GM12878 (cell line): ENCODE results near the gene CLBA1. TPM values are rescaled to one million over a fixed set of nuclear protein-coding genes. Genes with fewer than 3 reads are reported as not detected.

Source experiments
- ATAC-seq: fragments of 200-7000 bp; cut with Tn5 transposase; 3 replicates; pipeline ENCODE4 v1.9.1; 2020; ENCODE audit warnings: mild to moderate bottlenecking, moderate library complexity
- BruUV-seq: library from RNA; stranded (reverse); fragments of 400-500 nt; replicated peaks from 2 replicates; lab custom pipeline; 2021; lab: Mats Ljungman, UMichigan
- CTCF ChIA-PET: fragments of 300-600 bp; sonication (Branson Sonifier 250); formaldehyde crosslinking; extraction: SDS; loops from one replicate; lab custom pipeline; 2021; ENCODE audit warnings: inconsistent platforms; lab: Yijun Ruan, JAX
- POLR2A ChIA-PET: fragments of 350-600 bp; formaldehyde crosslinking; extraction: SDS; loops from one replicate; lab custom pipeline; 2021; ENCODE audit warnings: inconsistent platforms; lab: Charles Lee
- RAD21 ChIA-PET: fragments of 300-600 bp; sonication (Branson Sonifier 250); formaldehyde crosslinking; loops from one replicate; lab custom pipeline; 2023; ENCODE audit warnings: antibody characterized with exemption; ENCODE audit not compliant: unreplicated experiment; lab: Charles Lee
- SMC1A ChIA-PET: fragments of 300-600 bp; sonication (Branson Sonifier 250); formaldehyde crosslinking; loops from one replicate; lab custom pipeline; 2023; ENCODE audit not compliant: unreplicated experiment, uncharacterized antibody; lab: Charles Lee
- DNase-seq: peaks from one replicate; pipeline ENCODE4 v3.0.0-alpha.2; 2011; ENCODE audit warnings: low read depth, low spot score
- FAIRE-seq: peaks from 3 replicates; lab custom pipeline; 2011; peaks lifted over from hg19 to GRCh38; lab: Jason Lieb, UNC
- H2AFZ ChIP-seq: 2 replicates; pipeline ENCODE4 v1.6.0; 2011; ENCODE audit warnings: low read depth, low read length, control low read depth; ENCODE audit not compliant: control insufficient read depth
- H3K27ac ChIP-seq: 2 replicates; pipeline ENCODE4 v1.5.1; 2011; ENCODE audit warnings: control low read depth; ENCODE audit not compliant: control insufficient read depth, insufficient read depth
- H3K27me3 ChIP-seq, 2 experiments: replicated peaks in 1 of 2; 2 replicates each; pipeline versions ENCODE4 v1.6.0 to v1.6.1; 2011; ENCODE audit warnings: low read length in 1 of 2; ENCODE audit not compliant: control insufficient read depth in 2 of 2, insufficient read depth in 2 of 2
- H3K36me3 ChIP-seq, 2 experiments: 2 replicates each; pipeline ENCODE4 v1.5.1; 2011; ENCODE audit warnings: low read length in 1 of 2; ENCODE audit not compliant: control insufficient read depth in 2 of 2, insufficient read depth in 2 of 2
- H3K4me1 ChIP-seq: 2 replicates; pipeline ENCODE4 v1.6.1; 2011; ENCODE audit warnings: mild to moderate bottlenecking, low read length, moderate library complexity, mixed read lengths; ENCODE audit not compliant: control insufficient read depth, insufficient read depth
- H3K4me2 ChIP-seq: 2 replicates; pipeline ENCODE4 v1.6.0; 2011; ENCODE audit warnings: control low read depth; ENCODE audit not compliant: control insufficient read depth, insufficient read depth
- H3K4me3 ChIP-seq: fragments of 200-600 bp; sonication (generic); 2 replicates; pipeline ENCODE4 v1.5.1; 2016
- H3K79me2 ChIP-seq: 2 replicates; pipeline ENCODE4 v1.6.0; 2011; ENCODE audit warnings: low read length; ENCODE audit not compliant: control insufficient read depth, insufficient read depth
- H3K9ac ChIP-seq: 2 replicates; pipeline ENCODE4 v1.8.0; 2011; ENCODE audit warnings: low read length, control low read depth, mixed read lengths; ENCODE audit not compliant: control insufficient read depth, insufficient read depth
- H3K9me3 ChIP-seq: replicated peaks from 3 replicates; pipeline ENCODE4 v1.5.1; 2011; ENCODE audit warnings: mild to moderate bottlenecking, low read length; ENCODE audit not compliant: control insufficient read depth, insufficient read depth
- H4K20me1 ChIP-seq: 2 replicates; pipeline ENCODE4 v1.6.0; 2011; ENCODE audit not compliant: control insufficient read depth, insufficient read depth
- CREM ChIP-seq: IDR thresholded peaks from 2 replicates; pipeline ENCODE4 v1.6.1; 2014; ENCODE audit warnings: antibody characterized with exemption, low read depth
- CUX1 ChIP-seq: IDR thresholded peaks from 2 replicates; pipeline ENCODE4 v1.6.1; 2012; ENCODE audit warnings: improper control_type of control experiment, low read depth, low read length; ENCODE audit not compliant: insufficient replicate concordance
- ESRRA ChIP-seq: IDR thresholded peaks from 2 replicates; pipeline ENCODE4 v1.6.1; 2012; ENCODE audit warnings: mild to moderate bottlenecking, low read length, improper control_type of control experiment
- FOXK2 ChIP-seq: fragments of 450-650 bp; IDR thresholded peaks from 2 replicates; pipeline ENCODE4 v1.6.1; 2017; ENCODE audit warnings: mild to moderate bottlenecking, moderate library complexity
- JUND ChIP-seq: IDR thresholded peaks from 2 replicates; pipeline ENCODE4 v1.6.1; 2012; ENCODE audit warnings: low read depth, mild to moderate bottlenecking, low read length, improper control_type of control experiment, moderate library complexity
- MXI1 ChIP-seq: fragments of 150-350 bp; IDR thresholded peaks from 2 replicates; pipeline ENCODE4 v1.6.1; 2011; ENCODE audit warnings: low read depth, mild to moderate bottlenecking, inconsistent platforms, low read length, improper control_type of control experiment
- MYB ChIP-seq: fragments of 150-350 bp; IDR thresholded peaks from 2 replicates; pipeline ENCODE4 v1.6.1; 2014; ENCODE audit warnings: mild to moderate bottlenecking, low read depth, low read length, borderline replicate concordance
- MYC ChIP-seq: IDR thresholded peaks from 2 replicates; pipeline ENCODE4 v1.6.1; 2011; ENCODE audit warnings: mild to moderate bottlenecking, low read length, moderate library complexity, inconsistent platforms; ENCODE audit not compliant: insufficient read depth, insufficient replicate concordance, insufficient read length, severe bottlenecking
- NRF1 ChIP-seq: conservative IDR thresholded peaks from 2 replicates; pipeline ENCODE4 v1.6.1; 2011; ENCODE audit warnings: mild to moderate bottlenecking, low read depth, low read length, improper control_type of control experiment
- RCOR1 ChIP-seq: conservative IDR thresholded peaks from 2 replicates; pipeline ENCODE4 v1.6.1; 2012; ENCODE audit warnings: low read depth, low read length, improper control_type of control experiment
- RUNX3 ChIP-seq: IDR thresholded peaks from 2 replicates; pipeline ENCODE4 v1.6.1; 2012; ENCODE audit warnings: low read length, inconsistent platforms
- SP1 ChIP-seq: IDR thresholded peaks from one replicate; pipeline ENCODE4 v1.6.1; 2011; ENCODE audit warnings: low read depth, low read length
- SREBF1 ChIP-seq: IDR thresholded peaks from 2 replicates; pipeline ENCODE4 v1.6.1; 2012; ENCODE audit warnings: mild to moderate bottlenecking, low read length
- TCF3 ChIP-seq: IDR thresholded peaks from 2 replicates; pipeline ENCODE4 v1.6.1; 2012; ENCODE audit warnings: low read depth, mild to moderate bottlenecking, low read length, borderline replicate concordance; ENCODE audit not compliant: insufficient read depth
- ZNF24 ChIP-seq: fragments of 450-650 bp; IDR thresholded peaks from 2 replicates; pipeline ENCODE4 v1.6.1; 2017; ENCODE audit warnings: antibody characterized with exemption, mild to moderate bottlenecking
- ZNF384 ChIP-seq: IDR thresholded peaks from 2 replicates; pipeline ENCODE4 v1.6.1; 2012; ENCODE audit warnings: low read depth, mild to moderate bottlenecking, low read length, improper control_type of control experiment, borderline replicate concordance
- WGBS: methylation state at CpG from one replicate; pipeline ENCODE4 v1.1.6; 2016; ENCODE audit warnings: low lambda C conversion rate; ENCODE audit not compliant: insufficient replicate concordance, insufficient coverage; ENCODE audit errors: missing lambda C conversion rate; 5-methylcytosine and 5-hydroxymethylcytosine counted together
- in situ Hi-C: fragments of 300-500 bp; cut with MboI; formaldehyde crosslinking; loops from 9 replicates; pipeline ENCODE4 v1.14.3; 2018; ENCODE audit warnings: mixed read lengths
- intact Hi-C: fragments of 100-400 bp; cut with micrococcal nuclease; formaldehyde crosslinking; loops from one replicate; pipeline ENCODE4 v1.14.2; 2022; ENCODE audit not compliant: unreplicated experiment
- polyA plus RNA-seq, 11 experiments: library from polyadenylated mRNA; depleted of rRNA in 4 of 11; unstranded in 6 of 11; stranded (reverse) in 5 of 11; fragments of >200 nt; fragmentation: Nextera tagmentation in 4 of 11; fragmentation: Illumina TruSeq in 1 of 11; extraction: Ambion mirVana in 4 of 11; extraction: Trizol in 1 of 11; gene quantifications; 1 replicate in 1 of 11; 2 replicates in 10 of 11; pipeline versions ENCODE4 v1.2.1 to v1.2.3, GENCODE V29; 2011 to 2016; ENCODE audit warnings: inconsistent platforms in 2 of 11, missing spikeins in 2 of 11, low read depth in 1 of 11
- total RNA-seq, 4 experiments: library from RNA; depleted of rRNA in 3 of 4; stranded (reverse); fragments of >200 nt in 3 of 4; fragmentation: Illumina TruSeq in 1 of 4; extraction: Trizol in 1 of 4; gene quantifications; 2 replicates each; pipeline versions ENCODE4 v1.2.1 to v1.2.3, GENCODE V29; 2013 to 2021
- TF ChIP-seq, protein P1 (sequence below): fragments of 150-350 bp; IDR thresholded peaks from 2 replicates; pipeline ENCODE4 v1.6.1; 2016; ENCODE audit warnings: low read depth, low read length

CLBA1 gene
- total and polyA plus RNA-seq, 10 of the 15 experiments (the other 5 are each of a cell fraction or from before 2014, with no cell fraction given) = 0.07 to 1.1 (median 0.62) TPM; not detected in 1

- Histone ChIP-seq H3K9me3 (no peaks in the 10 kb centered on the region), H3K4me1 (no peaks in the 10 kb centered on the region), H3K27me3 (no peaks in the 10 kb centered on the region), H3K36me3 (peaks cover 23 to 32% of the 10 kb centered on the region in 2 experiments), H3K27ac (no peak overlapping the region), H3K4me2 (no peak overlapping the region), H2AFZ (no peak overlapping the region), H4K20me1 (no peaks in the 10 kb centered on the region; the same call in 1 of the 2 replicates), H3K4me3 (no peak overlapping the region), H3K79me2 (peaks cover 12% of the 10 kb centered on the region), H3K9ac (no peak overlapping the region)
- DNase-seq (no peak), ATAC-seq (peak; percentile 9), FAIRE-seq (no peak)
- POLR2A ChIA-PET = no interaction called here
- WGBS = 90% methylated on average over 19 of the region's 20 CpGs
- no TSS peak for BruUV-seq
- in situ Hi-C loops = no loop called here
- TF ChIP-seq ESRRA (no peak), FOXK2 (no peak), NRF1 (no peak), ZNF384 (no peak), CREM (no peak), TCF3 (no peak), MXI1 (no peak), RUNX3 (no peak), ZNF24 (no peak), MYB (no peak), MYC (no peak), SREBF1 (no peak), JUND (no peak), CUX1 (no peak), RCOR1 (no peak), SP1 (no peak)
- TF ChIP-seq, protein P1, sequence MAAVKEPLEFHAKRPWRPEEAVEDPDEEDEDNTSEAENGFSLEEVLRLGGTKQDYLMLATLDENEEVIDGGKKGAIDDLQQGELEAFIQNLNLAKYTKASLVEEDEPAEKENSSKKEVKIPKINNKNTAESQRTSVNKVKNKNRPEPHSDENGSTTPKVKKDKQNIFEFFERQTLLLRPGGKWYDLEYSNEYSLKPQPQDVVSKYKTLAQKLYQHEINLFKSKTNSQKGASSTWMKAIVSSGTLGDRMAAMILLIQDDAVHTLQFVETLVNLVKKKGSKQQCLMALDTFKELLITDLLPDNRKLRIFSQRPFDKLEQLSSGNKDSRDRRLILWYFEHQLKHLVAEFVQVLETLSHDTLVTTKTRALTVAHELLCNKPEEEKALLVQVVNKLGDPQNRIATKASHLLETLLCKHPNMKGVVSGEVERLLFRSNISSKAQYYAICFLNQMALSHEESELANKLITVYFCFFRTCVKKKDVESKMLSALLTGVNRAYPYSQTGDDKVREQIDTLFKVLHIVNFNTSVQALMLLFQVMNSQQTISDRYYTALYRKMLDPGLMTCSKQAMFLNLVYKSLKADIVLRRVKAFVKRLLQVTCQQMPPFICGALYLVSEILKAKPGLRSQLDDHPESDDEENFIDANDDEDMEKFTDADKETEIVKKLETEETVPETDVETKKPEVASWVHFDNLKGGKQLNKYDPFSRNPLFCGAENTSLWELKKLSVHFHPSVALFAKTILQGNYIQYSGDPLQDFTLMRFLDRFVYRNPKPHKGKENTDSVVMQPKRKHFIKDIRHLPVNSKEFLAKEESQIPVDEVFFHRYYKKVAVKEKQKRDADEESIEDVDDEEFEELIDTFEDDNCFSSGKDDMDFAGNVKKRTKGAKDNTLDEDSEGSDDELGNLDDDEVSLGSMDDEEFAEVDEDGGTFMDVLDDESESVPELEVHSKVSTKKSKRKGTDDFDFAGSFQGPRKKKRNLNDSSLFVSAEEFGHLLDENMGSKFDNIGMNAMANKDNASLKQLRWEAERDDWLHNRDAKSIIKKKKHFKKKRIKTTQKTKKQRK = no peak
- SMC1A ChIA-PET = no interaction called here
- CTCF ChIA-PET = interaction anchor here (1.0 to 1.5 kb wide), 2 partner anchors 13 to 16 kb away, joined by 3 to 5 read pairs; no protein-coding TSS in a partner anchor
- RAD21 ChIA-PET = no interaction called here
- intact Hi-C loops = no loop called here
Measured at GRCh38 chr14:105005329-105005928, 19.8 kb downstream of the CLBA1 start.
